Naive B cell (primary cell): ENCODE measurements around the gene FHIP2A. TPM values are rescaled to one million over a fixed set of nuclear protein-coding genes. Genes with fewer than 3 reads are reported as not detected.

Experiments used
- polyA plus RNA-seq, 6 donors: library from polyadenylated mRNA; unstranded; fragments of 300-500 nt; fragmentation: Illumina TruSeq; gene quantifications; one replicate each; pipeline ENCODE4 v1.2.3, GENCODE V29; 2021; ENCODE audit warnings: low read depth in 6 of 6

The FHIP2A gene
- polyA plus RNA-seq, 6 donors from 2014 or later, result 5.4 to 11.9 (median 9.0) TPM

Other genes with a start within 250 kb of the FHIP2A start
- gene ABLIM1, start 163.5 kb upstream of the FHIP2A start, polyA plus RNA-seq, result 100 to 1,000 TPM; 111 to 154 (median 143) TPM
- gene TRUB1, start 116.4 kb downstream of the FHIP2A start, polyA plus RNA-seq, result 10 to 100 TPM; 12.2 to 23.5 (median 13.5) TPM